NCI-H82 (cell line): Measurements from ENCODE around the gene WFDC9.
"Not testable (repeated sequence)": the region's sequence is repeated elsewhere in the genome, so short reads cannot be mapped to it uniquely, and the experiment has no call there.

Experiments
- DNase-seq: peaks from one replicate; lab custom pipeline; 2025; lab: John Stamatoyannopoulos, UW

Gene WFDC9

DNA sequence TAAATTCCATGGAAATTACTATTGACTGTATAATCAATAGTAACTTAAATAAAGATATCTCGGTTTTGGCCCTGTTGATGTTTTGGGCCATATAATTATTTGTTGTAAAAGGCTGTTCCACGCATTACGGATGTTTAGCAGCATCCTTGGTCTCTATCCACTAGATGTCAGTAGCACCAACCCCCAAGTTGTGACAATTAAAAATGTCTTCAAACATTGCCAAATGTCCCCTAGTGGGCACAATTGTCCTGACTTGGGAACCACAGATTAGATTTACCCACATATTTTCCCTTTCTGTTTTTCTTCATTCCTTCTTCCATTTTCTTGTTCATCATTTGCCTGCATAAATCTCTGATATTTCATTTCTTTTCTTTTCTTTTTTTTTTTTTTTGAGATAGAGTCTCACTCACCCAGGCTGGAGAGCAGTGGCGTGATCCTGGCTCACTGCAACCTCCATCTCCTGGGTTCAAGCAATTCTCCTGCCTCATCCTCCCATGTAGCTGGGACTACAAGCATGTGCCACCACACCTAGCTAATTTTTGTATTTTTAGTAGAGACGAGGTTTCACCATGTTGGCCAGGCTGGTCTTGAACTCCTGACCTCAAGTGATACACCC, 38.4 kb downstream of the WFDC9 start:
- DNase-seq = peak; percentile 89

DNA sequence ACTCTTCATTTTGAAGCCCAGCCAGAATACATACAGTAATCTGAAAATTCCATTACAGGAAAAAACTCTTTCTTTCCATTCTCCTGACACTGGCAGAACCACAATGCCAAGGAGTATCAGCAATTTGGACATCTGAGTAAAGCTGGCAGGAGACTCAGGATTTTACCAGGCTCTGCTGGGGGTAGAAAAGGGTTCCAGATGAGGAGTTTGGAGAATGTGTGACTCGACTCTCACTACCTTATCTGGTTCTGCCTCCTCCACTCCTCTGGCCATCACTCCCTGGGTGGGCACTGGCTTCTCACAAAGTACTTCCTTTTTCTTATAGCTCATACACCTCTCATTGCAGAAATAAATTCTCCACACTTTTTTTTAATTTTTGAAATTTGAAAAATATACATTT, 41.4 kb downstream of the WFDC9 start:
- no peak for DNase-seq

DNA sequence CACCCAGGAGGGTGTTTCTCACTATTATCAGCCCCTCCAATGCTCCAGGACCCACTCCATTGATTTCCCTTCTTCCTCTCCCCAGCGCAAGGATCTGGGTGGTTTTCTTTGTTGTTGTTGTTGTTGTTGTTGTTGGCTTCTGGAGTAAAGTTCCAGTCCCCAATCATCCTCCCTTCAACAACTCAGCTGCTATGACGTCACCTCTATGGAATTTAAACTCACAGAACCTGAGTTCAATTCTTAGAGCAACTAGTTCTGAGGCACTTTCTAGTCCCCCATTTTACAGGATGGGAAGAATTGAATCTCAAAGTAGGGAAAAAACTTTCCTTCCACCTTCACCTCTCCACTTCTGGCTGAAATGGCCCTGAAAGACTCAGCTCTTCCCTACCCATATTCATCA, 42.3 kb downstream of the WFDC9 start:
- DNase-seq = no peak

DNA sequence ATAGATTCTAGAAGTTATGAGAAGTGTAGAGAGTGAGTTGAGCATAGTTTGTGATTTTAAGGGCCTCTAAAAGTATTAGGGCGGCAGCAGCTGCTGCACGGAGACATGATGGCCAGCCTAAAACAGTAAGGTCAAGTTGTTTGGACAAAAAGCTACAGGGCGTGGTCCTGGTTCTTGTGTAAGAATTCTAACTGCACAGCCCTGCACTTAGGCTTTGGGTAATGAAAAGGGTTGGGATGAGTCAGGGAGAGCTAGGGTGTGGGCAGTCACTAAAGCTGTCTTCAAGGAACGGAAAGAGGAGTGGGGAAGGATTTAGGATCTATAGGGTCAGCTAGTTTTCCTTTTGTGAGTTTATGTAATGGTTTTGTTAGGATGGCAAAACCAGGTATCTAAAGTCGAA, 45.1 kb downstream of the WFDC9 start:
- DNase-seq = not testable (repeated sequence)

DNA sequence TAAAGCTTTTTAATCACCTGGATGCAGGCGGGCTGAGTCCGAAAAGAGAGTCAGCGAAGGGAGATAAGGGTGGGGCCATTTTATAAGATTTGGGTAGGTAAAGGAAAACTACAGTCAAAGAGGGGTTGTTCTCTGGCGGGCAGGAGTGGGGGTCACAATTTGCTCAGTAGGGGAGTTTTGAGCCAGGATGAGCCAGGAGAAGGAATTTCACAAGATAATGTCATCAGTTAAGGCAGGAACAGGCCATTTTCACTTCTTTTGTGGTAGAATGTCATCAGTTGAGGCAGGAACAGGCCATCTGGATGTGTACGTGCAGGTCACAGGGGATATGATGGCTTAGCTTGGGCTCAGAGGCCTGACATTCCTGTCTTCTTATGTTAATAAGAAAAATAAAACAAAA, 46.8 kb downstream of the WFDC9 start:
- not testable (repeated sequence) for DNase-seq

DNA sequence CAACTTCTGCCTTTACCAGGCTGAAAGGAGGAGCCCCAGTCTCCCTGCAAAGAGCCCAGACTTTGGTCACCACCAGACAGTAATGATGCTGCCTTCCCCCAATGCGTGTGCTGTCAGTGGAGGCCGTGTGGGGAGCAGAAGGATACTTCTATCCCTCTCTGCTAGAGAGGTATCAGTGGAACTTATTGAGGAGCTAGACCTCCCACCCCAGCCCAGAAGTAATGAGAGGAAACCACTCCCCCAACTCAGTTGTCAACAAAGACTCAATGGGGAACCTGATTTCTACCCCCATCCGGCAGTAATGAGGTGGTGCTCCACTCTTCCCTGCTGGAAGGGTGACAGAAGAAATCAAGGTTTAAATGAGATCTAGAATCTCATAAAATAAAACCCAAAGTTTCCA, 47.6 kb downstream of the WFDC9 start:
- no peak for DNase-seq

DNA sequence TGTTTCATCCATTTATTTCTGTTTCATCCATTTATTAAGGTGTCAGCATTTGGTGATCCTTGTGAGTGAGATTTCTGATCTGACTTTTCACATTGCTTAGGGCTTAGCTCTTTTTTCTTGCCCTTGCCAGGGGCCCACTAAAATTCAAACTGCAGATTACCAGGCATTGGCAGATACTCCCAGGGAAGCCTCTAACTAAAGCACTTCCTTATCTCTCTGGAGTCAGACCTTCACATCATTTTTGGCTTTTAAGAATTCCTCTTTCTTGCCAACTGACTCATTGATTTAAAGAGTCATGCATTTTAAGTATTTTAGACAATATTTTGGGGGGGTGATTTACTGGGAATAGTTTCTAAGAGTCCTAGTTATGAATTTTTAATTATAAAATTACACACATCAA, 49.4 kb downstream of the WFDC9 start:
- no peak for DNase-seq

DNA sequence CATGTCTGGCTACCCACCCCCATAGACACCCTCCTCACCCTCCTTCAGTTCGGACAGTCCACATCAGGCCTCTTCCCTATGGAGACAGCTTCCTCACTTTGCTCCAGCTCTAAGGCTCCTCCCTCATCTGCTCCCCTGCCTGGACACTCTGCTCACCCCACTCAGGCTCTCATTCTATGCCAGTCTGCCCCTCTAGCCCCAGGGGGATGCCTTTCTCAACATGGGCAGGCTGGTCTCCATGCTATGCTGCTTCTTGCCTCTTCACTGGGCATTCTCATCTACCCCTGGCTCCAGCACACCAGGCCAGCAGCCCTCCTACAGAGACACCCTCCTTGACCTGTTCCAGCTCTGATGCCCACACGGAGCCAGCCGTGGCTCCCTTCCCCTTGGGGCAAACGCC, 51.9 kb downstream of the WFDC9 start, which contains the start of gene WFDC8:
Gene WFDC8, minus strand, starts transcription at position 101 of the 400 bp plus-strand sequence. Its CDS starts 37 bp downstream, at position 64.
- DNase-seq = no peak

DNA sequence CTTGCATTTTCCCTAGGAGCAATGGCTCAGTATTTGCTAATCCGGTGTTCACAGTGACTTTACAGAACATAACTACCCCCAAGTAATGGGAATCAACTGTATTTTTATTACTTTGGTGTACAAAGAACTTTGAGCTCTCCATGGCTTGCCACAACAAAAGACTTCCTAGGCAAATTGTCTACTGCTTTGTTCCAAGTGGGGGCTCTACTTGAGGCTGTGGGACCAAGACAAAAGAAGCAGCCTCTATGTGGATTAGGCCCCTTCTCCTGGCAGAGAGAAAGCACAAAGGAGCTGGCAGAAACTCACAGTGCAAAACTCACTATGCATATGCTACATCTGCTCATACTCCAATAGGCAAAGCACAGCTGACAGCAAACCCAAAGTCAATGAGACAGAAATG, 52.9 kb downstream of the WFDC9 start:
- DNase-seq = no peak

DNA sequence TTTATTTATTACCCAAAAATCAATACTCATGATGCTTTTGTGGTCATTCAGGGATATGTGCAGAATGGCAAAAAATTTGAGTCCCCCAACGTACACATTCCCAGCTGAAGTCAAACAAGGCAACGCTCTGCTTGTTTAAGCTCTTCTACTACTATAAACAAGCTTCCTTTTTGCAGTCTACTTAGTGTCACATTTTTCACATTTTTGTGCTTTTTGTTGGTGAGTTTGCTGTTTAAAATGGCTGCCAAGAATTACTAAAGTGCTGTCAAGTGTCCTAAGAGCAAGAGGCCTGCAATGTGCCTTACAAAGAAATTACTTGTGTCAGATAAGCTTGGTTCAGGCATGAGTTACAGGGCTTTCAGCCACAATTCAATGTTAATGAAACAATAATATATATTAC, 54.1 kb downstream of the WFDC9 start:
- no peak for DNase-seq

DNA sequence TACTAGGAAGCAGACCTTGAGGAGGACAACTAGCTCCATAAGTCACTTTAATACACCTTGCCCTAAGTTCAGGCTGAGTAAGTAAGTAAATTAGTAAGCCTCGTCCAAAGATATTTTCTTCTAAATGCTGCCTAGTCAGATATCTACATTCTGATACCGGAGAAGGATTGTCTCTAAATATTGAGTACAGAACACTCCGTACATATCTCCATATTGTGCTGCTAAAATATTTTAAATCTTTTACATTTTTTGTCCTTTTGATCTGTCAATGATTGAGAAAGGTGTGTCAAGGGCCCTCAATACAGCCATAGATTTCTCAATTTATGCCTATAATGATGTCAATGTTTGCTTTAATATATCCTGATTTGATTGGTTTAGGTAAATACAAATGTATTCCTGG, 55.2 kb downstream of the WFDC9 start:
- no peak for DNase-seq

DNA sequence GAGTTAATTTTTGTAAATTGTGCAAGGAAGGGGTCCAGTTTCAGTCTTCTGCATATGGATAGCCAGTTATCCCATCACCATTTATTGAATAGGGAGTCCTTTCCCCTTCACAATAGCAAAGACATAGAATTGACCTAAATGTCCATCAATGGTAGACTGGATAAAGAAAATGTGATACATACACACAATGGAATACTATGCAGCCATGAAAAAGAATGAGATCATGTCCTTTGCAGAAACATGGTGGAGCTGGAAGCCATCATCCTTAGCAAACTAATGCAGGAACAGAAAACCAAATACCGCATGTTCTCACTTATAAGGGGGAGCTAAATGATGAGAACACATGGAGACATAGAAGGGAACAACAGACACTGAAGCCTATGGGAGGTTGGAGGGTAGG, 61.4 kb downstream of the WFDC9 start:
- DNase-seq = not testable (repeated sequence)

DNA sequence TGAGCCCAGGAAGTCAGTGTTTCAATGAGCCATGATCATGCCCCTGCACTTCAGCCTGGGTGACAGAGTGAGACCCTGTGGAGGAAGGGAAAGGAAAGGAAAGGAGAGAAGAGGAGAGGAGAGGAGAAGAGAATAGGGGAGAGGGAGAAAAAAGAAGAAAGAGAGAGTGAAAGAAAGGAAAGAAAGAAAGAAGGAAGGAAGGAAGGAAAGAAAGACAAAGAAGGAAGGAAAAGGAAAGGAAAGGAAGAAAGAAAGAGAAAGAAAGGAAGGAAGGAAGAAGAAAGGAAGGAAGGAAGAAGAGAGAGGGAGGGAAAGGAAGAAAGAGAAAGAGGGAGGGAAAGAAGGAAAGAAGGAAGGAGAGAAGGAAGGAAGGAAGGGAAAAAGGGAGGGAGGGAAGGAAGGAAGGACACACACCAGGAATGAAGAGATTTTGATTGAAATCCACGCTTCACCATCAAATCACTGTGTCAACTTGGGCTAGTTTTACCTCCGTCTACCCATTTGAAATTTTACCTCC, 66.3 kb downstream of the WFDC9 start:
- DNase-seq = no peak
